GM19372 (cell line): ENCODE measurements around the gene DDX49.
"Not testable (repeated sequence)": the region's sequence is repeated elsewhere in the genome, so short reads cannot be mapped to it uniquely, and the experiment has no call there.

ENCODE experiments used
- ATAC-seq: cut with Tn5 transposase; IDR thresholded peaks from one replicate; pipeline ENCODE4 v1.9.1; 2021; ENCODE audit warnings: mild to moderate bottlenecking, low read depth, moderate library complexity; ENCODE audit not compliant: unreplicated experiment

Gene DDX49

GRCh38 chr19:18940769-18941627 lies 21.5 kb downstream of the DDX49 start, which contains the start of gene HOMER3:
Gene HOMER3 (minus strand): TSS chr19:18941217. CDS start chr19:18938982, 2,235 bp downstream.
- ATAC-seq: no peak

DNA sequence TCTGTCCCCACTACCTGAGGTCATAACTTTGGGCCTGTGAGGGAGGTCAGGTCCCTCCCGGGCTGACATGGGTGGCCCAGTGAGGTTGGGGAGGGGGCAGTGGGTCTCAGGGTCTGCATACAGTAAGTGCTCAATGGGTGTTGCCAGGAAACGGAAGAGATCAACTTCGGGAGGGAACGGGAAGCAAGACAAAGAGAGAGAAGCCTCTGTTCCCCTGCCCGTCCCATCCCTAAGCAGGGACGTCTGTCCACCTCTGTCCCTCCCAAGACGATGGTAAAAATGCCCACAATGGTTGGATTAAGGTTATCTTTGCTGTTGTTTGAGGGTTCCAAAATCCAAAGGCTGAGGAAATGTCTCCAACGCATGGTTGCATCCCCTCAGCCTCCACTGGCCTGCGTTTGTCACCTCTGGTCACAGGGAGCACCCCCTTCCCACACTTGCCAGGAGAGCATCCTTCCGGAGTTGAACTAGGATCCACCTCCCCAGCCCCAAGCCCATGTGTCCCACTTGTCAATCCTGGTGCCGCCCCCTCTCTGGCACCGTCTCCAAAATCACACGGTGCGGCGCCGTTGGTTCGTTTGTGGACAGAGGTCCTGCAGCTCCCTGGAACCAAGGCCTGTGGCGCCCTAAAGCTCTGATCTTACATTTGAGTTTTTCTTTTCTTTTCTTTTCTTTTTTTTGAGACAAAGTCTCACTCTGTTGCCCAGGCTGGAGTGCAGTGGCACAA lies 22.3 kb downstream of the DDX49 start:
- no peak for ATAC-seq

DNA sequence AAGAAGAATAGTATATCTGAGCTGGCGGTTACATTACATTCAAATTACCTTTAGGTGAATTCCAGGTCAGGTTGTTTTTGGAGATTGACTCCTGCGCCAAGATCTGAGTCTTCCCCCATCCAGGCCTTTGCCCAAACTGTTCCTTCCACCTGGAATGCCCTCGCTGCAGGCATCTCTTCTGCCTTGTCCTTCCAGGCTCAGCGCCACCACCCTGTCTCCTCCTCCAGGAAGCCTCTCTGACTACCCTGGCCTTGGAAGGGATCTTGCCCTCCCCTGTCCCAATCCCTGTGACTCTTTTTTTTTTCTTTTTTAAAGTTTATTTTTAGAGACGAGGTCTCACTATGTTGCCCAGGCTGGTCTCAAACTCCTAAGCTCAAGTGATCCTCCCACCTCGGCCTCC lies 23.2 kb downstream of the DDX49 start:
- ATAC-seq: no peak

- ATAC-seq: no peak
These were observed 23.9 kb downstream of the DDX49 start for GRCh38 chr19:18943465-18943864.

GRCh38 chr19:18945297-18945696 lies 25.8 kb downstream of the DDX49 start:
- ATAC-seq: no peak

- ATAC-seq: no peak
These were observed 26.8 kb downstream of the DDX49 start for GRCh38 chr19:18946335-18946734.

DNA sequence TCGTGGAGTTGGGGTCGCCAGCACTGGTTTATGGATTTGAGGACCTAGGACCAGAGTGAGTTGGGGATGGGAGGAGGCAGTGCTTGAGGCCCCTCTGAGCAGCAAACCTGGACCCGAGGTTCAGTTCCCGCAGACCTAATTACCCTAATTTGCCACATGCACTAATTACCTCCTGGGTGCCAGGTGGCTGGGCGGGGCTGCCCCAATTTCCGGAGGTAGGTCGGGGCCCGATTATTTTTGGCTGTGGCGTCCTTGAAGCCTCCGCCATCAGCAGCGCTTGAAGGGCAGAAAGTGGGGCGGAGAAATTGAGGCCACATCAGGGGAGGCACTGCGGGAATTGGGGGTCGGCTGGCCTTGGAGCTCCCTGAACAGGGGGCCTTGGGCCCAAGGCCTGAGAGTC lies 27.4 kb downstream of the DDX49 start:
- ATAC-seq: no peak

- ATAC-seq: no peak
These were observed 28.8 kb downstream of the DDX49 start for GRCh38 chr19:18948075-18948975.

DNA sequence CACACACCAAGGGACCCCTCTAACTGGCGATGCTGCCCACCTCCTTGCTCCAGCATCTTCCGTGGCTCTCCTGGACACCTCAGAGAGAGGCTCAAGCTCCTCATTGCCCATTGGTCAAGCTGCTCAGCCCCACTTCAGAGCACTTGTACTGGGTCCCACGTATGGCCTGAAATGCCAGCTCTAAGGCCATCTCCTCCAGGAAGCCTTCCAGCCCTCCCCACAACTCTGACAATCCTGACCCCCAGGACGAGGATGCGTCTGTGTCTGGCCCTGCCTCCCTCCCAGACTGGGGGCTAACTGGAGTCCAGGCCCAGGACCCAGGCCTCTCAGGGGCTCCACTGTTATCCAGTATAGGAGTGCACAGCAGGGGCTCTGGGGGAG lies 29.5 kb downstream of the DDX49 start:
- ATAC-seq: no peak

GRCh38 chr19:18949858-18950257 lies 30.3 kb downstream of the DDX49 start:
- no peak for ATAC-seq

DNA sequence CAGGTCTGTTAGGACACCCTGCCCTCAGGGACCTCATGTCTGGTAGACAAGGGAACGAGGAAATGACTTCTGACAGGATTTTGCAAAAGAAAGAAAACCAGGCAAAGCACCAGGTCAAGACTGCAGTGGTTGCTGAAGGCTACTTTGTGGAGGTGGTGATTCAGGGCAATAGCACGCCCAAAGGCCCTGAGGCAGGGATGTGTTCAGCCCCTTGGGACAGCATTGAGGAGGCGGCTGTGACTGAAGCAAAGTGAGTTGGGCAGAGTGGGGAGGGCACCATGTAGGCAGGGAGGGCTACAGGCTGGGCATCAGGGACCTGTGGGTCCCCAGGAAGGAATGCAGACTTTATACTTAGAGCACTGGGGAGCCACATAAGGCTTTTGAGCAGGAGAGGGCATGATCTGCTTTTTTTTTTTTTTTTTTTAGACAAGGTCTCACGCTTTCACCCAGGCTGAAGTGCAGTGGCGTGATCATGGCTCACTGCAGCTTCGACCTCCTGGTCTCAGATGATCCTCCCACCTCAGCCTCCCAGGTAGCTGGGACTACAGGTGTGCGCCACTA lies 32.3 kb downstream of the DDX49 start:
- ATAC-seq: no peak

GRCh38 chr19:18952364-18953003 lies 33.0 kb downstream of the DDX49 start:
- not testable (repeated sequence) for ATAC-seq

- no peak for ATAC-seq
These were observed 34.6 kb downstream of the DDX49 start for GRCh38 chr19:18954094-18954493.

DNA sequence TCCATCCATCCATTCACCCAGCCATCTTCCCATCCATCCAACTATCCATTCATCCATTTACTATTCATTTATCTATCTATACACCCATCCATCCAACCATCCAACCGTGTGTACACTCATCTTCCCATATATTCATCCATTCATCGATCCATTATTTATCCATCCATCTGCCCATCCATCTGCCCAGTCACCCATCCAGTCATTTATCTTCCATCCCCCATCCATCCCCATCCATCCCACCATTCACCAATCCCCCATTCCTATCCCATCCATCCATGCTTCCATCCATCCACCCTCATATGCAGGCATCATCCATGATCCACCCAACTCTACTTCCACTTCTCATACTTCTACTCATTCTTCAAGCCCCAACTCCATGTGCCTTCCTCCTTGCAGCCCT lies 35.5 kb downstream of the DDX49 start:
- no peak for ATAC-seq

DNA sequence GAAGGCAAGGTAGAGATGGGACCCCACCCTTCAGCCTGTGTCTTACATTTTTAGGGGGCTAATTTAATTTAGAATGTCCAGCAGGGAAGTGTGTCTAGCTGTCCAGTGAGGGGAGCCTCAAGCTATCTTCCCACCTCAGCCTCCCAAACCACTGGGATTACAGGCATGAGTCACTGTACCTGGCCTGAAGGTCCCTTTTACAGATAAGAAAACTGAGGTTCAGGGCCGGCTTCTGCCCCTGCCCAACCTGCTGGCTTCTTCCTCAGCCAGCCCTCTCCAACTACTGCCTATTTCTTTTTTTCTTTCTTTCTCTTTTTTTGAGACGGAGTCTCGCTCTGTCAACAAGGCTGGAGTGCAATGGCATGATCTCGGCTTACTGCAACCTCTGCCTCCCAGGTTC lies 40.9 kb downstream of the DDX49 start:
- ATAC-seq: no peak

GRCh38 chr19:18961767-18962620 lies 42.5 kb downstream of the DDX49 start:
- ATAC-seq: no peak

DNA sequence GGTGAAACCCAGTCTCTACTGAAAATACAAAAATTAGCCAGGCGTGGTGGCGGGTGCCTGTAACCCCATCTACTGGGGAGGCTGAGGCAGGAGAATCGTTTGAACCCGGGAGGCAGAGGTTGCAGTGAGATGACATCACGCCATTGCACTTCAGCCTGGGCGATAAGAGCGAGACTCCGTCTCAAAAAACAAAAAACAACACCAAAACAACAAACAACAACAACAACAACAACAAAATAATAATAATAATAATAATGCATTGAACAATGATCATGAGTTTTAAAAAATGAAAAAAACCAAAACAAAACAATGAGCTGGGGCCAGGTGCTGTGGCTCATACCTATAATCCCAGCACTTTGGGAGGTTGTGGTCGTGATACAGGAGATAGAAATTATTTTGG lies 44.6 kb downstream of the DDX49 start:
- ATAC-seq: no peak

DNA sequence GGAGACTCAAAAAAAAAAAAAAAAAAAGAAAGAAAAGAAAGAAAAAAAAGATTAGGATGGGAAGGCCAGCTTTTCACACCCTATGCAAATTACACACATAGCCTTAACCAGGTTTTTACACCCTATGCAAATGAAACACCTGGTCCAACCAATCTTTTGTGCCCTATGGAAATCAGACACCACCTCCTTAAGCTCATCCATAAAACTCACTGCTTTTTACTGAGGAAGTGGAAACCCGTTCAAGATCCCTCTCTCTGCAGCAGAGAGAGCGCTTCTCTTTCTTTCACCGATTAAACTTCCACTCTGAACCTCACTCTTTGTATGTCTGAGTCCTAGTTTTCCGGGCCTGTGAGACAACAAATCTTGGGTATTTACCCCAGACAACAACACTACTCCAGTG lies 46.8 kb downstream of the DDX49 start:
- no peak for ATAC-seq
